HAP-1 (cell line): ENCODE measurements around the gene CEBPB.
"Not testable (repeated sequence)": the region's sequence is repeated elsewhere in the genome, so short reads cannot be mapped to it uniquely, and the experiment has no call there.

Experiments used
- DNase-seq, 2 experiments: peaks; one replicate each; pipeline ENCODE4 v3.0.0-alpha.2; 2016 to 2020; ENCODE audit warnings: low spot score in 2 of 2
- H3K27me3 ChIP-seq: fragments of 250-450 bp; sonication (Bioruptor Pico); 2 replicates; pipeline ENCODE4 v1.5.1; 2020; ENCODE audit warnings: low read depth, mild to moderate bottlenecking, moderate library complexity
- H3K36me3 ChIP-seq: fragments of 250-450 bp; sonication (Bioruptor Pico); replicated peaks from 2 replicates; pipeline ENCODE4 v1.5.1; 2020; ENCODE audit warnings: mild to moderate bottlenecking
- H3K4me1 ChIP-seq: fragments of 250-450 bp; sonication (Bioruptor Pico); 2 replicates; pipeline ENCODE4 v1.5.1; 2020; ENCODE audit warnings: mild to moderate bottlenecking
- H3K4me3 ChIP-seq: fragments of 250-450 bp; sonication (Bioruptor Pico); 2 replicates; pipeline ENCODE4 v1.5.1; 2020; ENCODE audit warnings: mild to moderate bottlenecking, moderate library complexity
- H3K9me3 ChIP-seq: fragments of 250-450 bp; sonication (Bioruptor Pico); 2 replicates; pipeline ENCODE4 v1.5.1; 2020; ENCODE audit warnings: mild to moderate bottlenecking, moderate library complexity
- in situ Hi-C: fragments of 300-500 bp; cut with MboI; formaldehyde crosslinking; loops from 3 replicates; pipeline ENCODE4 v1.14.3; 2020; ENCODE audit warnings: low sequenced_read_pairs, inconsistent platforms, mixed read lengths

CEBPB gene

DNA sequence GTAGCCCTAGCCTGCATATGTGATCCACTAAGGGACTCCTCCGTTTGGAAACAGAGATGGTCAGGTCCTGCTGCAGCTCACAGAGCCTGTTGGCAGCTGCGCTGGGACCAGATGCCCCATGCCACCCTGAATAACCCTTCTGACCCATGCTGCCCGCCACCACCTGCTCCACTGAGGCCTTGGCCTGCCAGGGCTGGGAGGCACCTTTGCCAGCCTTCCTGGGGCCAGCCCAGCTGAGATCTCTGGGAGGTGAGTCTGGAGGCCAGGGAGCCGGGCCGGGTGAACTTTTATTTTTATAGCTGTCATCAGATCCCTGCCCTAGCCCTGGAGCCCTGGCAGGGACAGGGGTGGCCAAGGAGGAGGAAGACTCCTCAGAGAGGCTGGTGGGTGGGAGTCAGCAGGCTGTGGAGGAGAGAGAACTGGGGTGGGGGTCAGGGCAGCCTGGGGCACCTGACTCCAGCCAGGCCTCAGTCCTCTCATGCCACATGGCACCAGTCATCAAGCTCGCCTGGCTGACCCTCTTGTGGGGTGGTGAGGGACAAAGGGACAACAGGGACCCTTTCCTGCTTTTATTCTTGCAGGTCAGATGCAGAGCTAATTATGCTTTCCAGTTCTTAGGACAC lies 10.0 kb downstream of the CEBPB start:
- no peaks in the 10 kb centered on the region; the same call in 1 of the 2 replicates for H3K9me3 ChIP-seq
- in situ Hi-C loops, result no loop called here

DNA sequence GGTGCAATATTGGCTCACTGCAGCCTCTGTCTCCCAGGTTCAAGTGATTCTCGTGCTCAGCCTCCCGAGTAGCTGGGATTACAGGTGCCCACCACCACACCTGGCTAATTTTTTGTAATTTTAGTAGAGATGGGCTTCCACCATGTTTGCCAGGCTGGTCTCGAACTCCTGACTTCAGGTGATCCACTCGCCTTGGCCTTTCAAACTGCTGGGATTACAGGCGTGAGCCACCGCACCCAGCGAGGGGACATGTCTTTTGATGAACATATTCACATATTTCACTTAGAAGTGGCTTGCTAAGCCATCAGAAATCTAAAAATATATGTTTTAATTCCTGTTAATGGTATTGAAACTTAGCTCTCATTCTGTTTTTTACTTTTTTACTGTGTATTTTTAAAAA lies 11.1 kb downstream of the CEBPB start:
- H3K36me3 ChIP-seq, in situ Hi-C loops, H3K4me3 ChIP-seq, H3K9me3 ChIP-seq, DNase-seq, H3K27me3 ChIP-seq, H3K4me1 ChIP-seq: not testable (repeated sequence)

More for the DNA sequence above, 10.0 kb downstream of the CEBPB start:
- H3K4me3 ChIP-seq, result no peak overlapping the region
- H3K36me3 ChIP-seq, result no peaks in the 10 kb centered on the region
- no peaks in the 10 kb centered on the region for H3K4me1 ChIP-seq
- no peaks in the 10 kb centered on the region for H3K27me3 ChIP-seq
- DNase-seq, result no peak

DNA sequence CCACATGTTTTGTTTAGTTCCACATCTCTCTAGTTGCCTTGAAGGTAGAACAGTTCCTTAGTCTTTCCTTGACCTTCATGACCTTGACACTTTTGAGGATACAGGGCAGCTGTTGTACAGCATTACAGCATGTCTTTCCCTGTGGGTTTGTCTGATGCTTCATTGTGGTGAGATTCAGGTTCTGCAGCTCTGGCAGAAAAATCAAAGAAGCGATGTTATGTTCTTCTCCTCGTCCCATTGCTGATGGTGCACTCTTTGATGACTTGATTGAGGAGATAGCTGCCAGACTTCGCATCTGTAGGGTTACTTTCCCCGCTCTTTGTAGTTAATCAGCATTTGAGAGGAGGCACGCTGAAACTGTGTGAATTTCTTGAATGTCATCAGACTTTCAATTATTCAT lies 12.0 kb downstream of the CEBPB start:
- H3K36me3 ChIP-seq, result no peaks in the 10 kb centered on the region
- 0 out of 2 replicates have a peak, but pooled peaks cover 2% of the 10 kb centered on the region for H3K27me3 ChIP-seq
- in situ Hi-C loops, result no loop called here
- no peaks in the 10 kb centered on the region for H3K4me1 ChIP-seq
- DNase-seq, result no peak
- no peaks in the 10 kb centered on the region; the same call in 1 of the 2 replicates for H3K9me3 ChIP-seq
- H3K4me3 ChIP-seq, result no peak overlapping the region

DNA sequence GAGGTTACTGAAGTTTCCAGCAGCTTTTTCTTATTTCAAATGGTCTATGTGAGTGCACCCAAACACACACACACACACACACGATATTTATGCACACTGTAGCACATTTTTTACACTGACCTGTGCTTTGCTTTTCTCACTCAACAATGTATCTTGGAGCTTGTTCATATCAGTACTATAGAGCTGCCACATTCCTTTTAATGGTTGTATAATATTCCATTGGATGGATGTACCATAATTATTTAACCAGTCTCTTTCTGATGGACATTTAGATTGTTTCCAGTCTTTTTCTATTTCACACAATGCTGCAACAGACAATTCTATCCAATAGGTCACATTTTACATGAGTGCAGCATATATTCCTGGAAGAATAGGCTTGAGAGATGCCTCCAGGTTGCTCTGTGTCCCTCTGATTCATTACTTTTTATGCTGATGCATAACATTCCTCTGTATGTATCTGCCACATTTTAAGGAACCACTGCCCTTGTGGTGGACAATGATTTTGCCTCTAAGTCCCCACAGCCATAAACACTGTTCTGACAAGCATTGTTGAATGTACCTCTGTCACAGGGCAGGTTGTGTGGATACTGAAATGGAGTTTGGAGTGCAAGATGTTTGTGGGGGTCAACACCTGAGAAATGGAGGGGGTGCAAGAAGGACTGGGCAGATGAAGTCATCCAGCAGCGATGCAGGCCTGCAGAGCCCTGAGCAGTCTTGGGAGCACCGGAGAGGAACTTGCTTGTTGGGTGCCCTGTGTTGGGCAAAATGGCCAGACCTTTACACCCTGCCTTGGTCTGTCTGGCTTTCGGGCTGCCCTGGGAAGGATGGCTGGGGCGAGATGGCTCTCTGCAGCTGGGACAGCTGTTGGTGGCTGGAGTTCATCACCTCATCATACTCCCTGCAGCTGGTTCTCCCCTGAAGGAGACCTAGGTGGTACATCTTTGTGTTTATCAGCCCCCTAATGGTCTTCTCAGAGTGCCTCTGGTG lies 13.6 kb downstream of the CEBPB start:
- H3K27me3 ChIP-seq, result 0 out of 2 replicates have a peak, but pooled peaks cover 2% of the 10 kb centered on the region
- no peak for DNase-seq
- in situ Hi-C loops, result no loop called here
- no peaks in the 10 kb centered on the region; the same call in 1 of the 2 replicates for H3K9me3 ChIP-seq
- H3K4me1 ChIP-seq, result no peaks in the 10 kb centered on the region
- no peak overlapping the region for H3K4me3 ChIP-seq
- H3K36me3 ChIP-seq, result no peaks in the 10 kb centered on the region

DNA sequence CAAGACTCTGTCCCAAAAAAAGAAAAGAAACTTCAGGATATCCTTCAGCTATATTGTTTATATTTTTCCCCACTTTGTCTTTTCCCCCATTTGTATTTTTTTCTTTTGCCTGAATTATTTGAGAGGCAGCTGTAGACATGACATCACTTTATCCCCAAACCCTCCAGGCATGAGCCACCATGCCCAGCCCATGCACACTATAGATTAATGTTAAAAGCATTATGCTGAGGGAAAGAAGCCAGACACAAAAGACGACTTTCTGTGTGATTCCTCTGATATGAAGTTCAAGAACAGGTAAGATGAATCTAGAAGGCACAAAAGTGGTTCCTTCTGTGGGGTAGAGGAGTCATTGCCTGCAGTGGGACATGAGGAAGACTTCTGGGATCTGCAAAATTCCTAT lies 16.4 kb downstream of the CEBPB start:
- H3K27me3 ChIP-seq, result peaks cover 2% of the 10 kb centered on the region; the same call in 1 of the 2 replicates
- DNase-seq, result no peak
- H3K36me3 ChIP-seq, result no peaks in the 10 kb centered on the region
- no peaks in the 10 kb centered on the region for H3K4me1 ChIP-seq
- in situ Hi-C loops, result no loop called here
- no peaks in the 10 kb centered on the region; the same call in 1 of the 2 replicates for H3K9me3 ChIP-seq
- no peak overlapping the region for H3K4me3 ChIP-seq

DNA sequence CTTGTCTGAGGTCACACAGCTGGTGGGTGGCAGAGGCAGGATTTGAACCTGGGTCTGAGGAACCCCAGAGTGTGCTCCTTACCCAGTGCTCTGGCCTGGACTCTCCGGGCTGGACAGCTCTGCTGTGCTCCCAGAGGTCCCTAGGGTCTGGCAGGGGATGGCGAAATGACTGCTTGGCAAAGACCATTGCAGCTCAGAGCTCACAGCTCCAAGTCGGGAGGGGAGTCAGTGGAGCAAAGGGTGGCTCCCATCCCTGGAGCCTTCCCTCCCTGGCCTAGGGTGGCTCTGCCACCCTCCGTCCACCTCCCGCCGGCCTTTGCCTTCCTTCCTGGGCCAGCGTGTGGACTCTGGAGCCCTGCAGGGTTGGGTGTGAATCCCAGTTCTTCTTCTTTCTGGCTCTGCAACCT lies 17.5 kb downstream of the CEBPB start:
- peaks cover 10% of the 10 kb centered on the region for H3K27me3 ChIP-seq
- H3K4me3 ChIP-seq, result no peak overlapping the region
- in situ Hi-C loops, result no loop called here
- no peaks in the 10 kb centered on the region for H3K4me1 ChIP-seq
- H3K36me3 ChIP-seq, result no peaks in the 10 kb centered on the region
- no peak for DNase-seq
- no peaks in the 10 kb centered on the region; the same call in 1 of the 2 replicates for H3K9me3 ChIP-seq

DNA sequence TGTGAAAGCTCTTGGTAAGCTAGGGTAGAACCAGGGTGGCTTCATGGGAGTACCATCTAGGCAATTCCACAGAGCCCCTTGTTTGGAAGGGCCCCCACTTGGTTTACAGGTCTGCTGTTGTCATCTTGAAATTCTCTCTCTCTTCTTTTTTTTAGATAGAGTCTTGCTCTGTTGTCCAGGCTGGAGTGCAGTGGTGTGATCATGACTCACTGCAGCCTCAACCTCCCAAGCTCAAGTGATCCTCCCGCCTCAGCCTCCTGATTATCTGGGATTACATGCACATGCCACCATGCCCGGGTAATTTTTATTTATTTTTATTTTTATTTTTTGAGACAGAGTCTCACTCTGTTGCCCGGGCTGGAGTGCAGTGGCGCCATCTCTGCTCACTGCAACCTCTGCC lies 18.2 kb downstream of the CEBPB start:
- H3K4me1 ChIP-seq, H3K36me3 ChIP-seq, H3K9me3 ChIP-seq, in situ Hi-C loops, H3K4me3 ChIP-seq, DNase-seq: not testable (repeated sequence)
- H3K27me3 ChIP-seq, result peaks cover 11% of the 10 kb centered on the region

DNA sequence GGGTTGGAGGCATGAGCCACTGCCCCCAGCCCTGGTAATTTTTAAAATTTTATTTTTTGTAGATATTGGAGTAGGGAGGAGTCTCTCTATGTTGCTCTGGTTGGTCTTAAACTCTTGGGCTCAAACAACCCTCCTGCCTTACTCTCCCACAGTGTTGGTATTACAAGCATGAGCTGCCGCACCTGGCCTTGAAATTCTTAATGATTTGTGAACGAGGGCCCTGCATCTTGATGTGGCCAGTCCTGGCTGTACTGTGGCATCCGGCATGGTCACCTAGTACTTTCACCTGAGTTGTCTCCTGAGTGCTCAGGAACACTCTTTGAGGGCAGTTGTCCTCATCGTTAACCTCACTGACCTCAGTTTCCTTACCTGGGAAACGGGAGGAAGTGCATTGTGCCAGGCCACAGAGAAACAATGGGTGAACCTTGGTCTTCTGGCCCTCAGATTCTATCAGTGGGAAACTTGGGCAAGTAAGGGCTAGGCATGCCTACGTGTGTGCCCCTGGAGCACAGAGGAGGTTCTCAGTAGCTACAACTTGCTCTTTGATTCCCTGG lies 19.5 kb downstream of the CEBPB start:
- no peak for DNase-seq
- H3K27me3 ChIP-seq, result peaks cover 15% of the 10 kb centered on the region
- no peak overlapping the region for H3K4me3 ChIP-seq
- in situ Hi-C loops, result no loop called here
- no peaks in the 10 kb centered on the region for H3K9me3 ChIP-seq
- no peaks in the 10 kb centered on the region for H3K36me3 ChIP-seq
- no peaks in the 10 kb centered on the region for H3K4me1 ChIP-seq

DNA sequence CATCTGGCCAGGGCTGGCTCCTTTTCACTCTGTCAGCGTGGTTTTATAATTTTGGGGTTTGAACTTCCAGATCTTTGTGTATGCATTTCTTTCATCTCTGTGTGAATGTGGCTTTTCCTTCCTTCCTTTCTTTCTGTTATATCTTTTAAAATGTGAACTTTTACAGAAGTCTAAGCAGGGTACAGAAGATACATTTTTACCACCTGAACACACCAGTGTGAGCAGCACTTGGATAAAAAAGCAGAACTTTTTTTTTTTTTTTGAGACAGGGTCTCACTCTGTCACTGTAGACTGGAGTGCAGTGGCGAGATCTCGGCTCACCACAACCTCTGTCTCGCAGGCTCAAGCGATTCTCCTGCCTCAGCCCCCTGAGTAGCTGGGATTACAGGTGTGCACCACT lies 20.5 kb downstream of the CEBPB start:
- DNase-seq, result no peak
- Histone ChIP-seq H3K4me3 (no peak overlapping the region), H3K27me3 (peaks cover 18% of the 10 kb centered on the region), H3K36me3 (no peaks in the 10 kb centered on the region), H3K9me3 (no peaks in the 10 kb centered on the region), H3K4me1 (no peaks in the 10 kb centered on the region)
- in situ Hi-C loops, result no loop called here

DNA sequence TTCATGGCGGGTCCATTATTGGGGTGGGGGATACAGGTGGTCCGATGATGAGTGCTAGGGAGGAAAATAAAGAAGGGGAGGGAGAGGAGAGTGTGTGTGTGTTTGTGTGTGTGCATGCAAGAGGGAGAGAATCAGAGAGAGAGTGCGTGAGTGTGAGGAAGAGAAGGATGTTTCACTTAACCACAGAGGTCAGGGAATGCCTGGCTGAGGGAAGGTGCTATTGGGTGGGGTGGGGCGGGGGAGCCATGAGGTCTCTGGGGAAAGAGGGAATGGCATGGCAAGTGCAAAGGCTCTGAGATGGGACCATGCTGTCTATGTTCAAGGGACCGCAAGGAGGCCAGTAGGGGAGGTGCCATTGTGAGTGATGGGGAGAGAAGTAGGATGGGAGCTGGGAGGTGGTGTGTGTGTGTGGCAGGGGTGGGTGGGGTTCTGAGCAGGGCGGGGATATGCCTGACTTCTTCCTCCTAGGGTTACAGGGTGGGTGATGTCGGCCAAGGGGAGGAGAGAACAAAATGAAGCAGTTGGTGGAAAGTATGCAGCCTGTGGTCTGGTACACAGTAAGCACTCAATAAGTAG lies 23.0 kb downstream of the CEBPB start:
- Histone ChIP-seq H3K36me3 (no peaks in the 10 kb centered on the region), H3K9me3 (no peaks in the 10 kb centered on the region), H3K4me1 (no peaks in the 10 kb centered on the region), H3K27me3 (peaks cover 15% of the 10 kb centered on the region), H3K4me3 (no peak overlapping the region)
- no peak for DNase-seq
- in situ Hi-C loops, result no loop called here

DNA sequence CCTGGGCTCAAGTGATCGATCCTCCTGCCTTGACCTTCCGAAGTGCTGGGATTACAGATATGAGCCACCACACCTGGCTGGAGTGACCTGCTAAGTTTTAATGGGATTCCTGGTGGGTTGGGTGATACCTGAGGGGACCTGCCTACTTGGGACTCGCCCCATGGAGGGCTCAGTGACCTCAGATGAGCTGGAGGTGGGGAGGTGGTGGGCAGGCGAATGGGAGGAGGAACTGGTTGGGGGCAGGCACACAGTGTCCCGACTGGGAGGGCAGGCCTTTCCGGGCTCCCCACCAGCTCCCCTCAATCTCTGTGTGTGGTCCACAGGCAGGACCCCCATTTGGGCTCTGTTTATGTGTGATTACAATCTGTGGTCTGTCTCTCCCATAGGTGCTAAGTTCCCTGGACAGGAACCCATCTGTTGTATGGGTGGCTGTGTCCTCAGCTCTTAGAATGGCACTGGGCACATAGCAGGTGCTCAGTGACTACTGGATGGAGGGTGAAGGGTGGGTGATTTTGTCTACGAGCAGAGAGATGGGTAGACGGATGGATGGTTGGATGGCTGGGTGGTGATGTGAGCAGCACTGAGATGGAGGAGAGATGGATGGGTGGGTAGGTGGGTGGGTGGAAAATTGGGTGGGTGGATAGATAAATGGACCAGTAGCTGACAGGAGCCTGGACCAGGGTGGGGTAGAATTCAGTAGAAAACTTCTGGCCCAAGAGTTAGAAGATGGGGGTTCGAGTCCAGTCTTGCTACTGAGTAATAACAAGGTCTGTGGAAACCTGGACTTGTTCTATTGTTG lies 23.8 kb downstream of the CEBPB start:
- in situ Hi-C loops, result no loop called here
- H3K4me1 ChIP-seq, result no peaks in the 10 kb centered on the region
- DNase-seq, result no peak

DNA sequence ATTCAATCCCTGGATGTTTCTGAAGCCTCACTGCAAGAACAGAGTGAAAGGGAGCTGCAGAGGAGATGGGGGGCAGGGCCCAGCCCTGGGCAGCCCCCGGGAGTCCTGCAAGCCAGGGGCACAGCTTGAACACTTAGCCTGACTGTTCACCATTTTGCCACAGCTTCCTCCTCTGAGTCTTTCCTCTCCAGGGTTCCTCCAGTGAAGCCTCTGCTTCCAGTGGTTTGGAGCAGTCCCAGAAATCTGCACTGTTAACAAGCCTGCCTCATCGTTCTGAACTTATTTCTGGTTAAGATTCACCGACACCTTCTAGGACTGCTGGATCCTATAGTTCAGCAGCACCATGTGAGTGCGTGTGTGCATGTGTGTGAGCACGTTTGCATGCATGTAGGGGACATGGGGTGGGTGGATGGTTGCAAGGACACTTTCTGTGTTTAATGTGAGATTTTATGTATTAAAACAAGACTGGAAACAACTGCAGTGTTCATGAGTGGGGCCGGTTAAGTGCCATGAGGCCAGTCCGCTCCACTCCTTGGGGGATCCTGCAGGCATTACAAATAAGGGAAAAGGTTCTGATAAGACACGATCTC lies 24.6 kb downstream of the CEBPB start:
- Histone ChIP-seq H3K27me3 (peaks cover 15% of the 10 kb centered on the region), H3K4me1 (no peaks in the 10 kb centered on the region), H3K4me3 (no peak overlapping the region), H3K9me3 (no peaks in the 10 kb centered on the region), H3K36me3 (no peaks in the 10 kb centered on the region)
- in situ Hi-C loops, result no loop called here
- no peak for DNase-seq

More for the DNA sequence above, 23.8 kb downstream of the CEBPB start:
- H3K36me3 ChIP-seq, result no peaks in the 10 kb centered on the region
- no peak overlapping the region for H3K4me3 ChIP-seq
- H3K27me3 ChIP-seq, result peaks cover 15% of the 10 kb centered on the region
- H3K9me3 ChIP-seq, result no peaks in the 10 kb centered on the region

DNA sequence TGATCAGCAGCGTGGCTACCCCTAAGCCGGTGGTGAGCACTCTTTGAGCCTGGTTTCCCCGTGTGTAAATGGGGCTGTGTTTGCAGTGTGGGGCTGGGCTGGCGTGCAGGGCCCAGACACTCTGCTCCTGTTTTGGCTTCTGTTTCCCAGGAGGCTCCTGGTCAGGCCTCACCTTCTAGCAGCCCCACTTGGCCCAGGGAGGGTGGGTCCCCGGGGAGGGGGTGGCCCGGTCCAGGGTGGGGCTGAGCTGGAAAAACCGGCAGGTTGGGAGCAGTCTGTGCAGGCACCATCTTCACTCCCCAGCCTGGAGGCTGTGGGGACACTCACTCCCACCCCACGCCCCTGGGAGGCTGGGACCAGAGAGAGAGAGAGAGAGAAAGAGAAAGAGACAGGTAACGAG lies 25.3 kb downstream of the CEBPB start:
- H3K4me3 ChIP-seq, result no peak overlapping the region
- no peaks in the 10 kb centered on the region for H3K36me3 ChIP-seq
- peaks cover 15% of the 10 kb centered on the region for H3K27me3 ChIP-seq
- in situ Hi-C loops, result no loop called here
- no peaks in the 10 kb centered on the region for H3K4me1 ChIP-seq
- DNase-seq, result no peak
- H3K9me3 ChIP-seq, result no peaks in the 10 kb centered on the region
